Fibroblast of mammary gland (primary cell): Measurements from ENCODE around the gene ANKRD50.

Source experiments
- DNase-seq: peaks from one replicate; pipeline ENCODE4 v3.0.0-alpha.2; 2010; ENCODE audit warnings: low read depth
- H3K4me3 ChIP-seq: 2 replicates; pipeline ENCODE4 v1.5.1; 2011; ENCODE audit warnings: low read depth, mild to moderate bottlenecking, low read length, moderate library complexity; ENCODE audit not compliant: control insufficient read depth
- TF ChIP-seq, protein P1 (sequence below): conservative IDR thresholded peaks from 2 replicates; pipeline ENCODE4 v1.5.1; 2011; ENCODE audit warnings: low read depth, low read length, inconsistent platforms; ENCODE audit not compliant: control insufficient read depth, insufficient read depth

ANKRD50 gene

GRCh38 chr4:124694946-124695598 is 17.5 kb downstream of the ANKRD50 start:
- no peak overlapping the region for H3K4me3 ChIP-seq
- DNase-seq: no peak
- TF ChIP-seq, protein P1, sequence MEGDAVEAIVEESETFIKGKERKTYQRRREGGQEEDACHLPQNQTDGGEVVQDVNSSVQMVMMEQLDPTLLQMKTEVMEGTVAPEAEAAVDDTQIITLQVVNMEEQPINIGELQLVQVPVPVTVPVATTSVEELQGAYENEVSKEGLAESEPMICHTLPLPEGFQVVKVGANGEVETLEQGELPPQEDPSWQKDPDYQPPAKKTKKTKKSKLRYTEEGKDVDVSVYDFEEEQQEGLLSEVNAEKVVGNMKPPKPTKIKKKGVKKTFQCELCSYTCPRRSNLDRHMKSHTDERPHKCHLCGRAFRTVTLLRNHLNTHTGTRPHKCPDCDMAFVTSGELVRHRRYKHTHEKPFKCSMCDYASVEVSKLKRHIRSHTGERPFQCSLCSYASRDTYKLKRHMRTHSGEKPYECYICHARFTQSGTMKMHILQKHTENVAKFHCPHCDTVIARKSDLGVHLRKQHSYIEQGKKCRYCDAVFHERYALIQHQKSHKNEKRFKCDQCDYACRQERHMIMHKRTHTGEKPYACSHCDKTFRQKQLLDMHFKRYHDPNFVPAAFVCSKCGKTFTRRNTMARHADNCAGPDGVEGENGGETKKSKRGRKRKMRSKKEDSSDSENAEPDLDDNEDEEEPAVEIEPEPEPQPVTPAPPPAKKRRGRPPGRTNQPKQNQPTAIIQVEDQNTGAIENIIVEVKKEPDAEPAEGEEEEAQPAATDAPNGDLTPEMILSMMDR: no peak

DNA sequence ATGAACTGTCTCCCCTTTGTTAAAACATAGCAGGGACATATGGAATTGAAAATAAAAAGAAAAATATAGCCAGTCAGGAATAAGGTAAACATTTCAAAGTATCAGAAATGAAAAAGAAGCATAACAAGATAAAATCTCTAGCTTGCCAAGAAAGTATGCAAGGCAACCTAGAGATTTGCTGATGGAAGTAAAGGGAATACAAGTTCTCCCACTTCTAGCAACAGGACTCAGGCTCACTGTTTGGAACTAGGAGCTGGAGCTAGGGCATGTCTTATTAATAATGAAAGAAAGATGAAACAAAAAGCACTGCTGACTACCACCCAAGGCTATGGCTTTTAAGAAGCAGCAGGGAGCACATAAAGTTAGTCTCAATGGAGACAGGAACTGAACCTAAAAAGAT is 18.2 kb downstream of the ANKRD50 start:
- no peak for DNase-seq
- H3K4me3 ChIP-seq: no peak overlapping the region
- TF ChIP-seq, protein P1: no peak

DNA sequence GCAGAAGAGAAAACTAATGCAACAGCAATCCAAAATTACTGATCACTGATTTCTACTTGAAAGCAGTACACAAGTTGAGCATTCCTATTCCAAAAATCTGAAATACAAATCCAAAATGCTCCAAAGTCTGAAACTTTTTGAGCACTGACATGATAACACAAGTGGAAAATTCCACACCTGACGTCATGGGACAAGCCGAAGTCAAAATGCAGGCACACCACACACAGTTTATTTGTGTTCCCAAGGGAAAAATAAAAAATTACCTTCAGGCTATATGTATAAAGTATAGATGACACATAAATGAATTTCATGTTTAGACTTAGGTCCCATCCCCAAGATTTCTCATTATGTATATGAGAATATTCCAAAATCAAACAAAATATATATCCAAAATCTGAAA is 20.7 kb downstream of the ANKRD50 start:
- TF ChIP-seq, protein P1: no peak
- no peak overlapping the region for H3K4me3 ChIP-seq
- DNase-seq: no peak

DNA sequence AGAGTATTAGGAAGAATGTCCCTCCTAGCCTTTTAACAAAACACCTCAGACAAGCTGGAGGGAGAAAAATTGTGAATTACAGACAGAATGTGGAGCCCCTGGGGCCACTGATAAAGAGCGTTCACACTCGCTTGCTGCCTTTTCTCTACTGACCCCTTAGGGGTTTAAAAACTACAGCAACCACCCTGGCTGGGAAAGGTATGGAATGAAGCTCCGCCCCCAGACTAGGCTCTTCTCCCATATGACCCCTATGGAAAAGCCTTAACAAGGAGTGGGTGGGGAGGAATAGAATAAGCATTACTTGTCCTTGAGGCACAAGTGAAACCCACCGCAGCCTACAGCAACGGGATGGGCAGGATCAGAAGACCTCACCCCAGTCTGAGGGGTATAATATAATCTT is 26.3 kb downstream of the ANKRD50 start:
- H3K4me3 ChIP-seq: no peak overlapping the region

GRCh38 chr4:124685851-124686250 is 26.7 kb downstream of the ANKRD50 start:
- no peak overlapping the region for H3K4me3 ChIP-seq
- DNase-seq: no peak
- TF ChIP-seq, protein P1: no peak

More for the DNA sequence above, 26.3 kb downstream of the ANKRD50 start:
- TF ChIP-seq, protein P1: no peak
- no peak for DNase-seq

DNA sequence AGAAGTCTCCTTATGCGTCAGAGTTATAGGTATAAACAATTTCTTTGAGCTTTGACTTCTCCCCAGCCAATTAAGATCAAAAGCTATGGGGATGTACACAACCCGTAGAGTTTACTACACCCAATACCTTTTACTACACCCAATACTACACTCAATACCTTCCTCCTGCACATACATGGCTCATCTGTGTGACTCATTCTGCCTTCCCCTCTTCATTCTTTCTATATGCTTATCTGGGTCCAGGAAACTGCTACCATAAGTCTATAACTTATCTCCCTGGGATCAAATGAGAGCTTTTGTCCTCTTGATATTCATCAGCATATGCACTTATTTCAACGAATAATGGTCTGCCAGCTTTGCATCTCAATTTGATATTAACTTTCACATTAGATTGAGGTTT is 28.2 kb downstream of the ANKRD50 start:
- DNase-seq: peak; percentile 3
- no peak overlapping the region for H3K4me3 ChIP-seq
- TF ChIP-seq, protein P1: no peak

DNA sequence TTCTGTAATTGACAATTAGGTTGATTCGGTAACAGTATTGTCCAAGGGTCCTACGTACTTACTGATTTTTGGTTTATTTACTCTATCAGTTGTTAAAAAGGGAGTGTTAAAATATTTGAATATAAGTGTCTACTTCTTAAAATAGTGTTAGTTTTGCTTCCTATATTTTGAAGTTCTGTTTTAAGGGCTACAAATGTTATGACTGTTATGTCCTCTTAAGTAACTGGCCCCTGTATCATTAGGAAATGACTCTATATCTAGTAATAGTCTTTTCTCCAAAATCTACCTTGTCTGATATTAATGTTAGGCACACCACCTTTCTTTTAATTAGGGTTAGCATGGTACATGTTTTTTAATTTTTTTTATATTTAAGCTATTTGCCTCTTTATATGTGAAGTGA is 30.1 kb downstream of the ANKRD50 start:
- DNase-seq: no peak
- H3K4me3 ChIP-seq: no peak overlapping the region
- TF ChIP-seq, protein P1: no peak
